ENCODE measurements around the gene LAMTOR5.

DNA sequence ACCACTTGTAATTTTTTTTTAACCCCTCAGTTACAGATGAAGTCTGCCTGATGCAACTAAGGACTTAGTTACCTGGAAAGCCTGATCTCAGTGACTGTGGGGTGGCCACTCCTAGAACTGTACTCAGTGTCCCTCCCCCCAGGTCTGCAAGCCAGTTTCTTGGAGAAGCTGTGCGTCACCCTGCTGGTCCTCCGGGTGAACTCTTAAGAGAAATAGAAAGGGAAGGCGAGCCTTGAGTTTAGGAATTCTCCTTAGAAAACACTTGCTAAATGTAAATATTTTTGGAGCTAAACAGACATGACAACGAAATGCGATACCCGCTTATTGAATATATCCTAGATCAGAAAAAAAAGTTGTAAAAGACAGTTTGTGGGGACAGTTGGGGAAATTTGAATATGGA lies 17.4 kb downstream of the LAMTOR5 start:
- TF ChIP-seq, protein P1, sequence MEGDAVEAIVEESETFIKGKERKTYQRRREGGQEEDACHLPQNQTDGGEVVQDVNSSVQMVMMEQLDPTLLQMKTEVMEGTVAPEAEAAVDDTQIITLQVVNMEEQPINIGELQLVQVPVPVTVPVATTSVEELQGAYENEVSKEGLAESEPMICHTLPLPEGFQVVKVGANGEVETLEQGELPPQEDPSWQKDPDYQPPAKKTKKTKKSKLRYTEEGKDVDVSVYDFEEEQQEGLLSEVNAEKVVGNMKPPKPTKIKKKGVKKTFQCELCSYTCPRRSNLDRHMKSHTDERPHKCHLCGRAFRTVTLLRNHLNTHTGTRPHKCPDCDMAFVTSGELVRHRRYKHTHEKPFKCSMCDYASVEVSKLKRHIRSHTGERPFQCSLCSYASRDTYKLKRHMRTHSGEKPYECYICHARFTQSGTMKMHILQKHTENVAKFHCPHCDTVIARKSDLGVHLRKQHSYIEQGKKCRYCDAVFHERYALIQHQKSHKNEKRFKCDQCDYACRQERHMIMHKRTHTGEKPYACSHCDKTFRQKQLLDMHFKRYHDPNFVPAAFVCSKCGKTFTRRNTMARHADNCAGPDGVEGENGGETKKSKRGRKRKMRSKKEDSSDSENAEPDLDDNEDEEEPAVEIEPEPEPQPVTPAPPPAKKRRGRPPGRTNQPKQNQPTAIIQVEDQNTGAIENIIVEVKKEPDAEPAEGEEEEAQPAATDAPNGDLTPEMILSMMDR (conservative IDR thresholded peaks at IDR 0.05; ENCODE audit: low read depth, low read length): no peak
- TF ChIP-seq EZH2 (IDR thresholded peaks at IDR 0.05; ENCODE audit: borderline replicate concordance, low read depth, low read length, poor library complexity, severe bottlenecking): no peak

Data from A673 (cell line).